HG03457 (cell line): Measurements from ENCODE around the gene DIP2C.
"Not testable (repeated sequence)": the region's sequence is repeated elsewhere in the genome, so short reads cannot be mapped to it uniquely, and the experiment has no call there.

Experiments
- ATAC-seq: cut with Tn5 transposase; IDR thresholded peaks from one replicate; pipeline ENCODE4 v1.9.1; 2021; ENCODE audit warnings: moderate number of reproducible peaks; ENCODE audit not compliant: unreplicated experiment

The DIP2C gene

DNA sequence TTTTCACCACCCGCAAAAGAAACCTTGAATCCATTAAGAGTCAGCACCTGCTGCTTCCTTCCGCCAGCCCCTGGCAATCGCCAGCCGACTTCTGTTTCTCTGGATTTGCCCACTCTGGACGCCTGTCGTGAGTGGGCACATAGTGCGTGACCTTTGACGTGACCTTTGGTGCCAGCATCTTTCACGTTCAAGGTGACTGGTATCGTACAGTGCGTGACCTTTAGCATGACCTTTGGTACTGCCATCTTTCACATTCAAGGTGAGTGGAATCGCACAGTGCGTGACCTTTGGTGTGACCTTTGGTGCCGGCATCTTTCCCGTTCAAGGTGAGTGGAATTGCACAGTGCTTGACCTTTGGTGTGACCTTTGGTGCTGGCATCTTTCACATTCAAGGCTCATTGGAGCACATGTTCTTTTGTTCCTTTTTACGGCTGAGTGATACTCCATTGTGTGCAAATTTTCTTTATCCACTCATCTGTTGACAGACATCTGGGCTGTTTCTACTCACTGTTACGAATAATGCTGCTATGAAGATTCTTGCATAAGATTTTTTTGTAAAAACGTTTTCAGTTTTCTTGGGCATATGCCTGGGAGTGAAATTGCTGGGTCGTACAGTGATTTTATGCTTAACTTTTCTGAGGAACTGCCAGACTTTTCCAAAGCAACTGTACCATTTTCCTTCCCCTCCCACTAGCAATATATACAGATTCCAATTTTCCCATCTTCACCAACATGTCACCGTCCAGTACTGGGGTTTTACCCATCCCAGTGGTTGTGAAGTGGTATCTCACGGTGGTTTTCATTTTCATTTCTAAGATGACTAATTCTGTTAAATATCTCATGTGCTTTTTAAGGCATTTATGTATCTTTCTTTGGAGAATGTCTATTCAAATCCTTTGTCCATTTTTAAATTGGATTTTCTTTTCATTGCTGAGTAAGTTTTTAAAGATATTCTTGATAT lies 145.3 kb downstream of the DIP2C start:
- no peak for ATAC-seq

DNA sequence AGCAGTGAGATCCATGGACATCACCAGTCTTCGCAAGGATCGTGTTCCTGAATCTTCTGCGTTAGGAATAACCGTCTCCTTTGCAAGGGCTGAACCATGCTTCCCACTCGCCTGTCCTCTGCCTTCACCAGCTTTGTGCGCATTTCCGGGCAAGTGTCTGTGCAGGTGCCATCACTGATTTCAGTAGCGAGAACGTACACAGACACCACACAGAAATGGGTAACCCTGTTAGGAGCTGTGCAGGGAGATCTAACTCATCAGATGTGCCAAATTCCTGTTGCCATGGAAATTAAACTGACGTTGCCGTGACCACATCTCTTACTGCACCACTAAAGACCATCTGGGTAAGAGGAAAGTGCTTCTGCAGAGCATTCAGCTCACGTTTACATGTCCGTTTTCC lies 146.3 kb downstream of the DIP2C start:
- ATAC-seq: no peak

DNA sequence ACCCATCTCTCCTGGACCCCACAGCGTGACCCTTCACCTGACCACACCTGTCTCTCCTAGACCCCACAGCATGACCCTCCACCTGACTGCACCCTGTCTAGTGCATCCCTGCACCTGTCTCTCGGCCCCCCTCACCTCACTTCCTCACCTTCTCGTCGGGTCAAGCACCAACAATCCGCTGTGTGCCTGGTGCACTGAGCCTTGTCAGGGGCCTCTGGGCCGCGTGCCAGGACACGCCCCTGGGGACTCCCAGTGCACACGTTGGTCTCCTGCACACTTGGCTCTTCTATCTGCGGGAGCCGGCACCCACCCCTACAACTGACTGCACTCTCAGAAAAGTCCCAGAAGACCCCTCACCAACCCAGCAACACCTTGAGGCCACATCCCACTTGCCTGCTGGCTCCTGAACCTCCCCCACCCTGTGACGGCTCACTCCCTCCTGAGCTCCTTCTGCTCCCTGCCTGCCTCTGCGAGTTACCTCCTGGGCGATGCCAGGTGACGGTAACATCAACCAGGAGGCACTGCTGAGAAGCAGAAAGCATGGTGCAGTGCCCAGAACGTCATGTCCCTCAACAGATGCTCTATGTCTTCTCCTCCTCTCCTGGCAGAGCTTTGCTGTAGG lies 147.6 kb downstream of the DIP2C start:
- no peak for ATAC-seq

DNA sequence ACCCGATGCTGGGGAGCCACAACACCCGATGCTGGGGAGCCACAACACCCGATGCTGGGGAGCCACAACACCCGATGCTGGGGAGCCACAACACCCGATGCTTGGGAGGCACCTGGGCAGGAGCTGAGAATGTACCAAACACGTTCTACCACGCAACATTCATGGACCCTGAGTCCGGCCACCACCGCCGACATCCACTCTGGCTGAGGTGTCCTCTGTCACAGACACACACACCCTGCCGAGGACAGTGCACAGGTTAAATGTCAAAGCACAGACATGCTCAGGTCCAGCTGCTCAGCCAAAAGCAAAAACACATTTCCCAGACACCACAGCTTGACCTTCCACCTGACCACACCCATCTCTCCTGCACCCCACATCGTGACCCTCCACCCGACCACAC lies 148.4 kb downstream of the DIP2C start:
- no peak for ATAC-seq

DNA sequence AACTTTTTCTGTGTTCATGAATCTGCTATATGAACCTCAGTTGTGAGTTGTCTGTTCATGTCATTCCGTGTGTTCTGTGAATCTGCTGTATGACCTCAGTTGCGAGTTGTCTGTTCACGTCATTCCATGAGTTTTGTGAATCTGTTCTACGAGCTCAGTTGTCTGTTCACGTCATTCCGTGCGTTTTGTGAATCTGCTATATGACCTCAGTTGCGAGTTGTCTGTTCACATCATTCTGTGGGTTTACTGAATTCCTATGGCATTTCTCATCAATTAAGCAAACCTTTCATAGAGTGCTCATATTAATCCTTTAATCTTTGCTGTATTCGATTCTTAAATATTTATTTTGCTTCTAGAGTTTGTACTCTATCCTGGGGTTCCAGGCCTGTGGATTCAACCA lies 150.6 kb downstream of the DIP2C start:
- ATAC-seq: no peak

DNA sequence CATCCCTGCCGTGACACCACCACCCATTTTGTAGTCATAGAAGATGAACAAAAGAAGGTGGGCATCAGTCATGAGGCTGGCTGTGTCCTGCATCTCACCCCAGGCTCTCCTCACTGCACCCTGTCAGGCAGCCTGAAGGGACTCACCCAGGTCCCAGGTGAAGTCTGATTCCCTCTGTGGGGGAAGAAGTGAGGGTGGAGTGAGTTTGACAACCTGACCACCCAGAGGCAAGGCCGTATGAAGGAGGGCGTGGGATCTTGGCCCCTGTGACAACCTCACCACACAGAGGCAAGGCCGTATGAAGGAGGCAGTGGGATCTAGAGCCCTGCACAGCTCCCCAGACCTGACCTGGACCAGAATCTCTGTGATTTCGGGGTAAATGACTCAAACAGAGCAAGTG lies 152.5 kb downstream of the DIP2C start:
- ATAC-seq: no peak

DNA sequence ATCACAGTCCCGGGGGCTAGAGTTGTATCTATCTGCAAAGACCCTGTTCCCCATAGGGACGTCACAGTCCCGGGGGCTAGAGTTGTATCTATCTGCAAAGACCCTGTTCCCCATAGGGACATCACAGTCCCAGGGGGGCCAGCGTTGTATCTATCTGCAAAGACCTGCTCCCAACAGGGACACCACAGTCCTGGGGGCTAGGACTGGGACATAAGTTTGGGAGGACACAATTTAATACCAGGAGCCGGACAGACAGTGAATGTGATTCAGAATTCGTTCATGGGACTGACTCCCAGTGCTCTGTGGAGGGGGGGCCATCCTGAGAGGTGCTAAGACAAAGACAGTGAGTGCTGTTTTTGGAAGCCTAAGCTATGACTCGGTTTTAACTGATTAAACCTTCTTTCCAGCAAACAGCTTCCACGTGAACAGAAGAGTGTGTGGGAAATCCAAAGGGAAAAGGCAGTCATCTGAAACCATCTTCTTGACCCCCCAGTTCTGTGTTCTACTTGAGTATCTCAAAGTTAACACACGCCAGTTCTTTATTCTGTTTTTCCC lies 153.0 kb downstream of the DIP2C start:
- ATAC-seq: no peak

DNA sequence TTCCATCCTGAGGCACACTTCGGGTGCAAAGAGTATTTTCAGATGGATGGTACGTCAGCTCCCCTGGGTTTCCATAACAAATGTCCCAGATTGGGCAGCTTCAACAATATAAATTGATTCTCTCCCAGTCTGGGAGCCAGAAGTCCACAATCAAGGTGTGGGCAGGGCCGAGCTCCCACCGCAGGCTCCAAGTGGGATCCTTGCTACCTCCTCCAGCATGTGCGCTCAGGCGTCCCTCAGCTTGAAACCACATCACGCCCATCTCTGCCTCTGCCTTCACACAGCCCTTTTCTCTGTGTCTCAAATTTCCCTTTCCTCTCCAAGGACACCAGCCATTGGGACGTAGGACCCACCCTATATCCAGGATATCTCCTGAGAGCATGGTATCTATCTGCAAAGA lies 153.5 kb downstream of the DIP2C start:
- ATAC-seq: no peak

DNA sequence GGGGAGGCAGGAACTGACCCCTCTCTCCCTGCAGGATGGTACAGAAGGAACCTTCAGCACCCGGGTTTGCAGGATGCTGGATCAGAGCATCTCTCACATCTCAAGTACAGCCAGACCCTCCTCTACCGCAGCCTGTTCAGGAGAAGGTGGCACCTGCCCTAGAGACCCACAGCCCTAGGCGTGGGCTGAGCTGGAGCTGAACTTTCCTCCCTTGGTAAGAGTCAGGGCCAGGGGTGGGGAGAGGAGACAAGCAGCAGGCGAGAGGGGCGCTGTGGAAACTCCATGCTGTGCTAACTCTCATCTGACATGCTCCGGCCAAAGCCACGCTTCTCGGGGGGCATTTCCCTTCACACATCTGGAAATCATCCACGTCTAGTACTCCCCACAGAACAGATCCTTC lies 154.4 kb downstream of the DIP2C start:
- ATAC-seq: no peak

DNA sequence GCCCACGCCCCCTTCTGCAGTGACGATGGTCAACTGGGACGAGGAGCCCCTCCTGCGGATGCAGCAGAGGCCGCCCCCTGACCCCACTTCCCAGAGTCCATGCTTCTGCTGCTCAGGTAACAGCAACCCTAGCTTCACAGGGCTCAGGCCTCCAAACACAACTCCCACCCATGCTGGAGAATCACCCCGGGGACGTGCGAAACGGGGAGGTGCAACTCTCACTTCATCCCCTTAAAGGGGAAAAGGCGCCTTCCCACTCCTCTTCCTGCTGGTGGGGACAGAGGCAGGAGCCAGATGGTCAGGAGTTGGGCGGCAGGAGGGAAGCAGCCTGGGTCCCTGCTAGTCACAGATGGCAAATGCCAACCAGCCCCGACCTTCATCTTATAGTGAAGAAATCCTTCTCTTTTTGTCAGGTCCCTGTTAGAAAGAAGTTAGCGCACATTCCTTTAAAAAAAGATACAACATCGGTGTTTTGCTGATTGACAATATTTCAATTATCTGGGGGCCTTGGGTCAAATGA lies 155.4 kb downstream of the DIP2C start:
- no peak for ATAC-seq

DNA sequence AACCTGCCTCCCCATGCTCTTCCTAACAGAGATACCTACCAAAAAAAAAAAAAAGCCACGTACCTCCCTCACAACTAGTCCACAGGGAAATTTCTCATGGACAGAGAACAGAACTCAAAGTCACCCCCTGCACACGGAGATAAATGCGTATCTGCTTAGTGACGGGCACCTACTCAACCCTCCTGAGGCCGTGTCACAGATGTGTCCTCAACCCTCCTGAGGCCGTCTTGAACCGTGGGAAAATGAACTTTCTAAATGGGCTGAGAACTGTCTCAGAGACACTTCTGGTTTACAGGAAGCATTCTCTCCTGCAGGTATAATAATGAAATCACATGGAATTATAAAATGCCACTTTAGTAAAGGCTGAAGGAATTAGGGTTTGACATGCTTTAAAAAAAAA lies 155.9 kb downstream of the DIP2C start:
- ATAC-seq: no peak

DNA sequence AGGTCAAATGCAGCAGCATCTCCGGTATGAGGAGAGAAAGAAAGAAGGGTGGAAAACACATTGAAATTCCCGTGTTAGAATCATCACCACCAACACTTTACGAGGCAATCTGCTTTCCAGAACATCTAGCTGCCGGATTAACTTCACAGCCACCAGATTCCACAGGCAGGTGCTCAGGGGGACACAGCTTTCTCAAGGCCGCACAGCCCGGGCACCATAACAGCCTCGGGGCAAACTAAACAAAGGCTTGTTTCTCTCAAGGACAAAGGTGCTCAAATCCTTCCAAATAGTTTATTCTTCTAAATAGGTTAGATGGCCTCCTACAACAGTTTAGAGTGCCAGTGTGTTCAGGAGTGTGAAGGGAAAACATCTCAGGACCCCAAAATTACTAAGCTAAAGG lies 156.3 kb downstream of the DIP2C start:
- ATAC-seq: no peak

DNA sequence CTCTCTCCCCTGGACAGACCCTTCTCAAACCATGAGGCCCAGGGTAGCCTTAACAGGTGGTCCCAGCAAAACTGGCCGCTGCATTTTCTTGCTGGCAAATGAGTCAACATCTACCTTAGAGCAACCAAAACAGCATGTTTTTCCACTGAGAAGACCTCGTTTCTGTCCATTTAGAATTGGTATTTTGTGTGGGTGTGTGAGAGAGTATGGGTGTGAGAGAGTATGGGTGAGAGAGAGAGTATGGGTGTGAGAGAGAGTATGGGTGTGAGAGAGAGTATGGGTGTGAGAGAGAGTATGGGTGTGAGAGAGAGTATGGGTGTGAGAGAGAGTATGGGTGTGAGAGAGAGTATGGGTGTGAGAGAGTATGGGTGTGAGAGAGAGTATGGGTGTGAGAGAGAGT lies 157.1 kb downstream of the DIP2C start:
- not testable (repeated sequence) for ATAC-seq

DNA sequence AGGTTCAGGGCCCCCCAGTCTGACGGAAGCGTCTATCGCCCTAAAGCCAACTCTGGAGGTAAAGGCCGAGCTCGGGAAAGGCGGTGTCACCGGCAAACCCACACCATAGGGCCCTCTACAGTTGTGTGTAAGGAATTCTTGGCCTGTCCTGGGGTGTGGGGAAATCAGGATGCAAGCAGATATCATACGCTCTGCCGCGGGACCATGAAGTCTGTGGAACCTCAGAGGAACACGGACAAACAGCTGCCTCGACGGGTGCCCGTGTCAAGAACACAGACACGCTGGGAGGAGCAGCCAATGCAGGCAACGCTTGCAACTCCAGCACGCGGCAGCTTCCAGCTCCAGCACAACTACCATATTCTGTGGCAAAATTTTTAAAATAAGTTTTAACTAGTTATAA lies 157.9 kb downstream of the DIP2C start:
- no peak for ATAC-seq

DNA sequence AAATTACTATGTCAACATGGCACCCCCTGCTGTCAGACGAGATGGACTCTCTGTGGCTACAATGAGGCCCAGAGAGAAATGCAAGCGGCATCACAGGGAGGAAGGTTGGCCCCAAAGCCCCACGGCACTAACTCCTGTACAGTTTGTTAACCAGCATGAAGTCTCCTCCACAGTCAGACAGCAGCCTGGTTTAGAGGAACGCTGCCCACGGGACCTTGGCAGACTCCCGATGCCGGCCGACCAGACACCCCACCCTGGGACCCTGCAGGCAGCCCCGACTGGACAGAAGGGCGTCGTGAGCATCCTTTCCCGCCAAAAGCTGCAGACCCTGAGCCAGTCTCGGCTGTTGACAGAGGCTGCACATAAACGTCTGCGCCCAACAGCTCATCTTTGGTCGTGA lies 158.8 kb downstream of the DIP2C start:
- ATAC-seq: no peak

DNA sequence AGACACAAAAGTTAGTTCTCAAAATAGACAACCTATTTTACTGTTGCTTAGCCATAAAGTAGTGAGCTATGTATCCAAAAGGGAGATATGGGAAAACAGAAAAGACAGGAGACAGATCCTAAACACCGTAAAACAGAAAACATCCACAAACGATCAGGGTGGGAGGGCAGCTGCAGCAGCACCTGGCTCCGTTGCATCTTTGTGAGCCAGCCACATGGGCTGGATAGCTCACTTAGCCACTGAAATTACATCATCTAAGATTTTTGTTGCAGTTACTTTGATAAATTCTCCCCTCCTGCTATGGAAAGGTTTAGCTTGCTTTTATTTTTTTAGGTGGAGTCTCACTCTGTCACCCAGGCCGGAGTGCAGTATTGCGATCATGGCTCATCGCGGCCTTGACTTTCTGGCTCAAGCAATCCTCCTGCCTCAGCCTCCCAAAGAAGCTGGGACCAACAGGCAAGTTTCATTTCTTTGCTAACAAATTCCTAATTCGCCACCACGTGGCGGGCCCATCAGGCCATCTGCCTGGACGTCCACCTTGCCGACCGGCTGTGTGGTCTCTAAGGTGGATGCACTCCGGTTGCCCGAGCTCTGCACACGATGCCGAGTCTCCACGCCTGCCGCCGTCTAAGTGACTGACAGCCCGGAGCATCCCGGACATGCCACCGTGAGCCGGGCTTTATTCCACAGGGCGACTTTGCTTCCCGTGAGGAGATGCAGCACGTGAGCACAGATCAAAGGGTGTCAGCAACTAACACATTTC lies 159.8 kb downstream of the DIP2C start:
- no peak for ATAC-seq

DNA sequence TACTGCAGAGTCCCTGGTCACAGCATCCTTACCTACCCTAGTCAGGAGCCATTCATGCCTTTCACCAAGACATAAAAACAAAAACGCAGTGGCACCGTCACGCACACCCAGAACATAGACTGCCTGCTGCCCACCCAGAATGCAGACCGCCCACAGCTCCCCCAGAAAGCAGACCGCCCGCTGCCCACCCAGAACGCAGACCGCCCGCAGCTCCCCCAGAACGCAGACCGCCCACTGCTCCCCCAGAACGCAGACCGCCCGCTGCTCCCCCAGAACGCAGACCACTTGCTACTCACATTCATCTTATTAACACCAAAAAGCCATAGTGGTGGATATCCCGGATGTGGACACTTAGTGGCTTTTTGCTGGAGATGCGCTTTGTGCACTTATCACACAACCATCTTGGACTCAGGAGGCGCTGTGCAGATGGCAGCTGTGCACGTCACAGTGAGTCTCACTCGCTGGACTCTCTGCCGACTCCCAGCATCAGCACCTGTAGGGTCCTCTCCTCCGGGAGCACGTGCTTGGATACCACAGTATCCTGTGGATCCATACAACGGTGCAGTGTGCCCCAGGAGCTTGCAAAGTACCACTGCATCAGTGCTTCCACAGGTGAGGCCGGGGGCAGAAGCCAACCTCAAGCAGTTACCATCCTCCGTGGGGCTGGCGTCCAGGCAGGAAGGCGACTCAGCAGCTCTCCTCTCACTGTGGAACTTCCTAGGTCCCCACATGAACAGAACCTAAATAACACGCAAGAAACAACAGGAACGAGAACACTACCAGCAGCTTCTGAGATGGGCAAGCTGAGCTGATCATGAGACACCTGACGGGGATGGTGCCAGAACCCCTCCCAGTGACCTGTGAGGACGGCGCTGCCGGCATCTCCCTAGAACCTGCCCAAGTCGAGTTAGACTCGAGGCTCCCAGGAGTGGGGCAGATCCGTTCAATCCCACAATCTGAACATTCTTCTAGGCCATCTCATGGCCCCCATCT lies 161.0 kb downstream of the DIP2C start:
- no peak for ATAC-seq

DNA sequence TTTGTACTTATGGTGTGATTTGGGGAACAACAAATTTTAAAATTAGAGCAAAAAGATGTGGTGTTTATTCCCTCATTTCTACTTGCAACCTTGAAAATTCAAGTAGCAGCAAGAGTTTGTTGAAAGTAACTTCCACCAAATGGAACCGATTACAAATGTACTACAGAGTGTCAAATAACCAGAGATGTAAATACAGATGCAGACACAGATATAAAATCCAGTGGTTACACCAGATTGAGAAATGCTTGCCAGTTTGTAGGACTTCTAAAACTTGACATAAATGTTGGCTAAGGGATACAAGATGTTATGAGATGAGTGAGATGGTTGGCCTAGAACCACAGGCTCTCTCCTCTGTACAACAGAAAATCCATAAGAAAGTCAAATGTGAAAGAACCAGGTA lies 162.1 kb downstream of the DIP2C start:
- ATAC-seq: no peak

DNA sequence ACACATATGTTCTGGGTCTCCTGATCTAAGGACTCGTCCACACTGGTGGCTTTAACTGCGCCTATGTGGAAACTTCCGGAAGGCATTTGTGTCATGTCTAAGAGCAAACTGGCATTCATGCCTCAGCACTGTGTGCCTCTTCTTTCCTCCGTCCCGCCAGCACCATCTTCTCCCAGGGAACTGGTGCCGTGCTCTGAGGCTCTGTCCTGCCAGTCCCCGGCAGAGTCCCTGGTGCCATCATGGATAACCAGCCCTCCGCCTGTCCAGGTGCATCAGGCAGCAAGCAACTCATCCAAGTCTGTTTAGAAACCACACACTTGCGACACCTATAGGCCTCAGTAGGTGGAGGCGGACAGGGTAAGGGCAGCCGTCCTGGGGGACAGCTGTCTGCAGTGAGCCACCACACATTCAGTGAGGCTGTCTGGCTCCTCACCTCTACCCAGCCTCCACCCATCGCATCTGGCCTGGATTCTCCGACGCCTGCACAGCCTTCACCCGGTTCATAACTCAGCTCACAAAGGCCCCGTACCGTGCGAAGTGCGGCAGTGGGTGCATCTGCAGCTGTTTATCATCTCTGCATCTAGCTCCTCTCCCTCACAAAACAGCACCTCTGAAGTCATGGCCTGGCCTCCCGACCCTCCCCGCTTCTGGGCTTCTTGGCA lies 162.7 kb downstream of the DIP2C start:
- no peak for ATAC-seq
